Smooth muscle cell (in vitro differentiated cells): ENCODE results near the gene MRPS18B. TPM values are rescaled to one million over a fixed set of nuclear protein-coding genes. Genes with fewer than 3 reads are reported as not detected.
A peak's percentile ranks its signal among the peaks of the same experiment; 100 is the strongest.
"Not testable (repeated sequence)": the region's sequence is repeated elsewhere in the genome, so short reads cannot be mapped to it uniquely, and the experiment has no call there.

Experiments
- DNase-seq: peaks from one replicate; lab custom pipeline; 2025; ENCODE audit not compliant: unreplicated experiment; lab: John Stamatoyannopoulos, UW
- H2AFZ ChIP-seq: fragments of 200-600 bp; sonication (generic); 2 replicates; pipeline ENCODE4 v1.6.0; 2016; ENCODE audit warnings: antibody characterized with exemption, low read depth, mild to moderate bottlenecking
- H3F3A ChIP-seq: fragments of 200-600 bp; sonication (generic); 2 replicates; pipeline ENCODE4 v1.6.0; 2017; ENCODE audit warnings: antibody characterized with exemption, low read depth
- H3K27ac ChIP-seq: fragments of 200-600 bp; sonication (generic); 2 replicates; pipeline ENCODE4 v1.5.1; 2016; ENCODE audit warnings: low read depth, mild to moderate bottlenecking
- H3K27me3 ChIP-seq: fragments of 200-600 bp; sonication (generic); 2 replicates; pipeline ENCODE4 v1.6.1; 2016; ENCODE audit warnings: low read depth, mild to moderate bottlenecking
- H3K36me3 ChIP-seq: fragments of 200-600 bp; sonication (generic); 2 replicates; pipeline ENCODE4 v1.5.1; 2016; ENCODE audit warnings: low read depth
- H3K4me1 ChIP-seq: fragments of 200-600 bp; sonication (generic); 2 replicates; pipeline ENCODE4 v1.5.1; 2016; ENCODE audit warnings: low read depth
- H3K4me2 ChIP-seq: fragments of 200-600 bp; sonication (generic); 2 replicates; pipeline ENCODE4 v1.6.0; 2016; ENCODE audit warnings: mild to moderate bottlenecking
- H3K4me3 ChIP-seq: fragments of 200-600 bp; sonication (generic); 2 replicates; pipeline ENCODE4 v1.5.1; 2016; ENCODE audit warnings: mild to moderate bottlenecking
- H3K79me2 ChIP-seq: fragments of 200-600 bp; sonication (generic); 2 replicates; pipeline ENCODE4 v1.6.0; 2016; ENCODE audit warnings: low read depth, mild to moderate bottlenecking
- H3K9ac ChIP-seq: fragments of 200-600 bp; sonication (generic); 2 replicates; pipeline ENCODE4 v1.6.0; 2016; ENCODE audit warnings: low read depth
- H3K9me3 ChIP-seq: fragments of 200-600 bp; sonication (generic); replicated peaks from 2 replicates; pipeline ENCODE4 v1.5.1; 2016; ENCODE audit warnings: low read depth
- H4K20me1 ChIP-seq: fragments of 200-600 bp; sonication (generic); 2 replicates; pipeline ENCODE4 v1.6.0; 2016; ENCODE audit warnings: low read depth
- WGBS: methylation state at CpG from one replicate; pipeline ENCODE4 v1.1.7; 2016; ENCODE audit warnings: low lambda C conversion rate; 5-methylcytosine and 5-hydroxymethylcytosine counted together
- polyA plus RNA-seq: library from polyadenylated mRNA; unstranded; fragments of >200 nt; fragmentation: Nextera tagmentation; extraction: Ambion mirVana; gene quantifications from 2 replicates; pipeline ENCODE4 v1.2.1, GENCODE V29; 2016
- total RNA-seq: library from RNA; depleted of rRNA; stranded (reverse); fragments of >200 nt; gene quantifications from 2 replicates; pipeline ENCODE4 v1.2.3, GENCODE V29; 2014
- TF ChIP-seq, protein P1 (sequence below): fragments of 200-600 bp; sonication (generic); IDR thresholded peaks from 2 replicates; pipeline ENCODE4 v1.5.1; 2017; ENCODE audit warnings: borderline replicate concordance, mild to moderate bottlenecking, antibody characterized with exemption; ENCODE audit not compliant: insufficient read depth, poor library complexity, severe bottlenecking

MRPS18B gene
- total and polyA plus RNA-seq, 2 experiments from 2014 or later: 53.2 to 70.0 TPM

DNA sequence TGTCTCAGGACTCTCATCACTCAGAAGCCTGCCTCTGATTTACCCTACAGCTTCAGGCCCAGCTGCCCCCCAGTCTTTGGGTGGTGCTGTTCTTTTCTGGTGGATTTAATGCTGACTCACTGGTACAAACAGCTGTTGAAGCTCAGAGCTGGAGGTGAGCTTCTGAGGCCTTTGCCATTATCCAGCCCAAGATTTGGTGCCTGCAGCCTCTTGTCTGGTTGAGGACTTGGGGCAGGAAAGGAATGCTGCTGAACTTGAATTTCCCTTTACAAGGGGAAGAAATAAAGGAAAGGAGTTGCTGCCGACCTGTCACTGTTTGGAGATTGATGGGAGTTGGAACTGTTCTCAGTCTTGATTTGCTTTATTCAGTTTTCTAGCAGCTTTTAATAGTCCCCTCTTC, 26.6 kb upstream of the MRPS18B start:
- TF ChIP-seq, protein P1, sequence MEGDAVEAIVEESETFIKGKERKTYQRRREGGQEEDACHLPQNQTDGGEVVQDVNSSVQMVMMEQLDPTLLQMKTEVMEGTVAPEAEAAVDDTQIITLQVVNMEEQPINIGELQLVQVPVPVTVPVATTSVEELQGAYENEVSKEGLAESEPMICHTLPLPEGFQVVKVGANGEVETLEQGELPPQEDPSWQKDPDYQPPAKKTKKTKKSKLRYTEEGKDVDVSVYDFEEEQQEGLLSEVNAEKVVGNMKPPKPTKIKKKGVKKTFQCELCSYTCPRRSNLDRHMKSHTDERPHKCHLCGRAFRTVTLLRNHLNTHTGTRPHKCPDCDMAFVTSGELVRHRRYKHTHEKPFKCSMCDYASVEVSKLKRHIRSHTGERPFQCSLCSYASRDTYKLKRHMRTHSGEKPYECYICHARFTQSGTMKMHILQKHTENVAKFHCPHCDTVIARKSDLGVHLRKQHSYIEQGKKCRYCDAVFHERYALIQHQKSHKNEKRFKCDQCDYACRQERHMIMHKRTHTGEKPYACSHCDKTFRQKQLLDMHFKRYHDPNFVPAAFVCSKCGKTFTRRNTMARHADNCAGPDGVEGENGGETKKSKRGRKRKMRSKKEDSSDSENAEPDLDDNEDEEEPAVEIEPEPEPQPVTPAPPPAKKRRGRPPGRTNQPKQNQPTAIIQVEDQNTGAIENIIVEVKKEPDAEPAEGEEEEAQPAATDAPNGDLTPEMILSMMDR: no peak
- H3K9ac ChIP-seq: no peak overlapping the region
- no peaks in the 10 kb centered on the region for H3K9me3 ChIP-seq
- peaks cover 7% of the 10 kb centered on the region for H4K20me1 ChIP-seq
- WGBS: 65% methylated on average over 1 of the region's 1 CpG
- H3K27me3 ChIP-seq: no peaks in the 10 kb centered on the region
- no peak for DNase-seq
- H3F3A ChIP-seq: peaks cover 32% of the 10 kb centered on the region
- H3K4me2 ChIP-seq: no peak overlapping the region
- peak overlapping the region; percentile 27 for H3K27ac ChIP-seq
- no peak overlapping the region for H3K4me3 ChIP-seq
- H2AFZ ChIP-seq: no peak overlapping the region
- peaks cover 6% of the 10 kb centered on the region for H3K36me3 ChIP-seq
- H3K79me2 ChIP-seq: no peaks in the 10 kb centered on the region
- H3K4me1 ChIP-seq: no peaks in the 10 kb centered on the region

DNA sequence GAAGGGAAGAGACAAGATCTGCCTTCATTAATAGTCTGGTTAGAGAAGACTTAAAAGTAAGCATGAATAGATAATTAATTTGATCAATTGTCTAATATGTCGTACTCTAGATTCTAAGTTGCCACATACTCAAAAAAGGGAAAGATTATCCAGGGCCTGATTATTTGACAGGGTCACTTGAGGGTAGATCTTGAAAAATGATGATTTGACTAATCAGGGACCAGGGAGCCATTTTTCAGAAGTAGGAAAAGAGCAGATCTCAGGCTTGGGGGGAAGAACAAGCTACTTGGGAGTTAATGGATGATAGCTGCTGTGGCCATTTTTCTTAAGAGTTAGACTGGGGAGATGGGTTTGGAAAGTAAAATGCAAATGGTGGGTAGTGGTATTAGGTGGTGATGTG, 25.4 kb upstream of the MRPS18B start:
- Histone ChIP-seq H3K4me2 (no peak overlapping the region), H3K27ac (peak overlapping the region; percentile 27), H3K4me1 (no peaks in the 10 kb centered on the region), H3K27me3 (no peaks in the 10 kb centered on the region), H3F3A (peaks cover 32% of the 10 kb centered on the region), H4K20me1 (peaks cover 7% of the 10 kb centered on the region), H3K79me2 (no peaks in the 10 kb centered on the region), H2AFZ (no peak overlapping the region), H3K4me3 (no peak overlapping the region), H3K36me3 (peaks cover 6% of the 10 kb centered on the region), H3K9ac (no peak overlapping the region), H3K9me3 (no peaks in the 10 kb centered on the region)
- TF ChIP-seq, protein P1: no peak
- no peak for DNase-seq
- WGBS: 100% methylated on average over 1 of the region's 1 CpG

DNA sequence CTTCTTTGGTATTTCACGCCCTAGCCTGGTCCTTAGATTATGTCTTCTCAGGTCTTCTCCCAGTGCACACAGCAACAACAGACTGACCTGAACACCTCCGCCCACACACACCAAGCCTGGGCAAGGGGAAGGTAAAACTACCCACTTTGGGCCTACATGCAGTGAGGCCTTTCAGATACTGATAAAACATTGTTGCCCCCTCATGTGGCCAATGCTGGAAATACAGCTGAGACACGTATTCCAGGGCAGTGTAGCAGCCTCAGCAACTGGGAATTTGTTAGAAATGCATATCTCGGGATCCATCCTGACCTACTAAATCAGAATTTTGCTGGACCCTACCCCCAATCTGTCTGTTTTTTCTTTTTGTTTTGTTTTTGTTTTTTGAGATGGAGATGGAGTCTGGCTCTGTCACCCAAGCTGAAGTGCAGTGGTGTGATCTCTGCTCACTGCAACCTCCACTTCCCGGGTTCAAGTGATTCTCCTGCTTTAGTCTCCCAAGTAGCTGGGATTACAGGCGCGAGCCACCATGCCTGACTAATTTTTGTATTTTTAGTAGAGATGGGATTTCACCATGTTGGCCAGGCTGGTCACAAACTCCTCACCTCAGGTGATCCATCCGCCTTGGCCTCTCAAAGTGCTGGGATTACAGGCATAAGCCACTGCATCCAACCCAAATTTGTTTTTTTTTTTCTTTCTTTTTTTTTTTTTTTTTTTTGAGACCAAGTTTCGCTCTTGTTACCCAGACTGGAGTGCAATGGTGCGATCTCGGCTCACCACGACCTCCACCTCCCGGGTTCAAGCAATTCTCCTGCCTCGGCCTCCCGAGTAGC, 20.1 kb upstream of the MRPS18B start:
- H3K27me3 ChIP-seq, H3K9ac ChIP-seq, H3K79me2 ChIP-seq, H3K36me3 ChIP-seq, H3K4me2 ChIP-seq, H3K4me3 ChIP-seq, H3K4me1 ChIP-seq, H3K9me3 ChIP-seq, H3K27ac ChIP-seq, DNase-seq, H2AFZ ChIP-seq: not testable (repeated sequence)
- WGBS: 76% methylated on average over 13 of the region's 15 CpGs
- H3F3A ChIP-seq: peaks cover 31% of the 10 kb centered on the region
- TF ChIP-seq, protein P1: peak; percentile 57
- peaks cover 32% of the 10 kb centered on the region for H4K20me1 ChIP-seq
